Vagina (tissue), 2 donors: Measurements from ENCODE around the gene RNU6-9. TPM values are rescaled to one million over a fixed set of nuclear protein-coding genes. Genes with fewer than 3 reads are reported as not detected.

Source experiments
- DNase-seq, 2 donors: peaks; one replicate each; pipeline ENCODE4 v3.0.0-alpha.2; 2017; ENCODE audit errors: extremely low spot score in 2 of 2
- H3K27ac ChIP-seq: fragments of 200-600 bp; sonication (generic); one replicate; pipeline ENCODE4 v1.5.1; 2019
- H3K27me3 ChIP-seq: fragments of 200-600 bp; sonication (generic); one replicate; pipeline ENCODE4 v1.5.1; 2019
- H3K36me3 ChIP-seq, 2 donors: fragments of 200-600 bp; sonication (generic); one replicate each; pipeline ENCODE4 v1.5.1; 2017 to 2019
- H3K4me1 ChIP-seq: fragments of 200-600 bp; sonication (generic); one replicate; pipeline ENCODE4 v1.5.1; 2019
- H3K4me3 ChIP-seq, 2 donors: fragments of 200-600 bp; sonication (generic); 1 replicate in 1 of 2; 2 replicates in 1 of 2; pipeline ENCODE4 v1.5.1; 2016 to 2019
- H3K9me3 ChIP-seq: fragments of 200-600 bp; sonication (generic); one replicate; pipeline ENCODE4 v1.5.1; 2019
- POLR2A ChIP-seq, 2 donors: fragments of 450-650 bp; IDR thresholded peaks; one replicate each; pipeline ENCODE4 v1.6.1; 2017; ENCODE audit warnings: antibody characterized with exemption in 2 of 2, mild to moderate bottlenecking in 2 of 2, moderate library complexity in 2 of 2
- POLR2AphosphoS5 ChIP-seq, 2 donors: sonication (generic); formaldehyde crosslinking; IDR thresholded peaks; one replicate each; pipeline ENCODE4 v1.9.0; 2017; ENCODE audit warnings: antibody characterized with exemption in 2 of 2, mild to moderate bottlenecking in 2 of 2, low read depth in 1 of 2; ENCODE audit not compliant: insufficient read depth in 1 of 2
- intact Hi-C: fragments of 100-400 bp; cut with DNase I; formaldehyde crosslinking; loops from one replicate; pipeline ENCODE4 v1.15.1; 2023
- total RNA-seq: library from RNA; depleted of rRNA; stranded (reverse); fragments of >200 nt; gene quantifications from one replicate; pipeline ENCODE4 v1.2.3, GENCODE V29; 2016
- TF ChIP-seq, protein P1 (sequence below), 3 experiments: fragments of 450-650 bp in 2 of 3; fragments of 200-600 bp in 1 of 3; sonication (generic) in 1 of 3; IDR thresholded peaks; one replicate each; pipeline ENCODE4 v1.5.1; 2017 to 2019; ENCODE audit warnings: antibody characterized with exemption in 3 of 3, mild to moderate bottlenecking in 2 of 3, moderate library complexity in 2 of 3

RNU6-9 gene
- total RNA-seq, 1 donor from 2014 or later, result not detected

- H3K4me1 ChIP-seq, result peaks cover 10% of the 10 kb centered on the region
- TF ChIP-seq POLR2AphosphoS5 (IDR thresholded peaks at IDR 0.05; ENCODE audit: insufficient read depth in 1 of 2, low read depth in 1 of 2), result no peak
- TF ChIP-seq, protein P1, sequence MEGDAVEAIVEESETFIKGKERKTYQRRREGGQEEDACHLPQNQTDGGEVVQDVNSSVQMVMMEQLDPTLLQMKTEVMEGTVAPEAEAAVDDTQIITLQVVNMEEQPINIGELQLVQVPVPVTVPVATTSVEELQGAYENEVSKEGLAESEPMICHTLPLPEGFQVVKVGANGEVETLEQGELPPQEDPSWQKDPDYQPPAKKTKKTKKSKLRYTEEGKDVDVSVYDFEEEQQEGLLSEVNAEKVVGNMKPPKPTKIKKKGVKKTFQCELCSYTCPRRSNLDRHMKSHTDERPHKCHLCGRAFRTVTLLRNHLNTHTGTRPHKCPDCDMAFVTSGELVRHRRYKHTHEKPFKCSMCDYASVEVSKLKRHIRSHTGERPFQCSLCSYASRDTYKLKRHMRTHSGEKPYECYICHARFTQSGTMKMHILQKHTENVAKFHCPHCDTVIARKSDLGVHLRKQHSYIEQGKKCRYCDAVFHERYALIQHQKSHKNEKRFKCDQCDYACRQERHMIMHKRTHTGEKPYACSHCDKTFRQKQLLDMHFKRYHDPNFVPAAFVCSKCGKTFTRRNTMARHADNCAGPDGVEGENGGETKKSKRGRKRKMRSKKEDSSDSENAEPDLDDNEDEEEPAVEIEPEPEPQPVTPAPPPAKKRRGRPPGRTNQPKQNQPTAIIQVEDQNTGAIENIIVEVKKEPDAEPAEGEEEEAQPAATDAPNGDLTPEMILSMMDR (IDR thresholded peaks at IDR 0.05), result no peak
- TF ChIP-seq POLR2A (IDR thresholded peaks at IDR 0.05), result no peak
- H3K9me3 ChIP-seq, result no peaks in the 10 kb centered on the region
- H3K4me3 ChIP-seq, result no peak overlapping the region
- no peaks in the 10 kb centered on the region for H3K27me3 ChIP-seq
- H3K36me3 ChIP-seq, result peaks cover 0 to 23% of the 10 kb centered on the region in 2 donors
- no peak overlapping the region for H3K27ac ChIP-seq
- intact Hi-C loops, result no loop called here
- DNase-seq, result no peak
Observed at GRCh38 chr19:900302-901111, 7.2 kb downstream of the RNU6-9 start.

DNA sequence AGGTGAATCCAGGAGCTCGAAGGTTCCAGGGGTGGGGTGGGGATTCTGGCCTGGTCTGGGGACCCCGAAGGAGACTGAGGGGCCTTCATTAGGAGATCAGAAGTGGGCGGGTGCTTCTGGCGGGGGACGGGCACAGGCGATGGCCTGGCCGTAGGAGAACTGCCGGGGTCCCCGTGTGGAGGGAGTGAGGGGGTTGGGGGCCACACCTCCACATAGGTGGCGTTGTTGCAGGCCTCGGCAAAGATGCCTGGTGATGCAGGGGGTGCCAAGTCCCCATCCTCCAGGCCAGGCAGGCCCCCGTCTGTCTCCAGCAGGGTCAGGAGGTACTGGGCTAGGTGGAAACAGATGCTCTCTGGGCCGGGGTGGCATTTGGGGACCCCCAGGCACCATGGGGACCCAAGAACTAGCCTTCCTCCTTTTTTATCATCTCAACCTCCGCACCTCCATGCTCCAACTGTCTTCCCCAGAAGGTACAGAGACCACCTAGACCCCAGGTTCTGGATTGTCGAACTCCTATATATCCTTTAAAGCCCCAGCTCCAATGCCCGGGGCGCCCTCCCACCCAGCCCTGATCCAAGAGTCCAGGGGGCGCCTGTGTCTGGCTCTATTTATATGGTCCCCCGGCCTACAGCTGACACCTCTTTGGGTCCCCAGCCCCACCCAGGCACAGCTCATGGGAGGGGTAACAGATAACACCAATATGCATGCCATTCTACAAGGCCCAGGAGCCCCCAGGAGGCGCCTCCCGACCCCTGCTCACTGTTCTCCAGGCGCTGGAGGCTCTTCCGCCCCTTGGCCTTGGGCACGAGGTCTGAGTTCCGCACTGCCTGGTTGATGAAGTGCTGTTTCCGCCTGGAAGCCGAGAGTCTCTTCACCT lies 8.2 kb downstream of the RNU6-9 start:
- H3K27me3 ChIP-seq, result no peaks in the 10 kb centered on the region
- TF ChIP-seq, protein P1 (IDR thresholded peaks at IDR 0.05), result no peak
- TF ChIP-seq POLR2A (IDR thresholded peaks at IDR 0.05), result no peak
- no peak for TF ChIP-seq POLR2AphosphoS5 (IDR thresholded peaks at IDR 0.05; ENCODE audit: insufficient read depth in 1 of 2, low read depth in 1 of 2)
- no peak overlapping the region for H3K4me3 ChIP-seq
- no peak for DNase-seq
- intact Hi-C loops, result no loop called here
- H3K4me1 ChIP-seq, result peaks cover 10% of the 10 kb centered on the region
- H3K36me3 ChIP-seq, result peaks cover 0 to 23% of the 10 kb centered on the region in 2 donors
- H3K27ac ChIP-seq, result no peak overlapping the region
- no peaks in the 10 kb centered on the region for H3K9me3 ChIP-seq

- TF ChIP-seq POLR2A (IDR thresholded peaks at IDR 0.05), result no peak
- no peak for TF ChIP-seq POLR2AphosphoS5 (IDR thresholded peaks at IDR 0.05; ENCODE audit: insufficient read depth in 1 of 2, low read depth in 1 of 2)
- TF ChIP-seq, protein P1 (IDR thresholded peaks at IDR 0.05), result no peak
- H3K4me1 ChIP-seq, result peaks cover 10% of the 10 kb centered on the region
- no peak for DNase-seq
- no peak overlapping the region for H3K4me3 ChIP-seq
- no peaks in the 10 kb centered on the region for H3K9me3 ChIP-seq
- no peak overlapping the region for H3K27ac ChIP-seq
- intact Hi-C loops, result no loop called here
- H3K36me3 ChIP-seq, result peaks cover 0 to 21% of the 10 kb centered on the region in 2 donors
- no peaks in the 10 kb centered on the region for H3K27me3 ChIP-seq
Observed at GRCh38 chr19:902093-902370, 8.7 kb downstream of the RNU6-9 start.

DNA sequence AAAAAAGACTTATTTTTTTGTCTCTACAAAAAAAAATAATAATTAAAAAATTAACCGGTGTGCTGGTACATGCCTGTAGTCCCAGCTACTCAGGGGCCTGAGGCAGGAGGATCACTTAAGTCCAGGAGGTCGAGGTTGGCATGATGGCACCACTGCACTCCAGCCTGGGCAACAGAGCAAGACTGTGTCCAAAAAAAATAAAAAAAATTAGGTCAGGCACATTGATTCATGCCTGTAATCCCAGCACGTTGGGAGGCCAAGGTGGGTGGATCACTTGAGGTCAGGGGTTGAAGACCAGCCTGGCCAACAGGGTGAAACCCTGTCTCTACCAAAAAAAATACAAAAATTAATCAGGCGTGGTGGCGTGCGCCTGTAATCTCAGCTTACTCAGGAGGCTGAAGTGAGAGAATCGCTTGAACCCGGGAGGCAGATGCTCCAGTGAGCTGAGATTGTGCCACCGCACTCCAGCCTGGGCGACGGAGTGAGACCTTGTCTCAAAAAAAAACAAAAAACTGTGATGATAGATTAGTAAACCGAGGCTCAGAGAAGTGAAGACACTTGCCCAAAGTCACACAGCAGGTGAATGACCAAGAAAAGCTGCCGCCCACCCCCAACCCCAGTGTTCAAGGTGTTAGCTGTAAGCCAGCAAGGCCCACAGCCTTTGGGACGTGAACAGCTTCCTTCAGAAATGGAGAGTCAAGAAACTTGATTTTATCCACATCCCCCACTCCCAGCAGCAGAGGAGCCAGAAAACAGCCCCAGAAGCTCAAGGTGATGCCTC lies 9.4 kb downstream of the RNU6-9 start:
- H3K27ac ChIP-seq, result no peak overlapping the region
- intact Hi-C loops, result no loop called here
- no peak overlapping the region for H3K4me3 ChIP-seq

More for the DNA sequence above, 9.4 kb downstream of the RNU6-9 start:
- DNase-seq, result no peak
- peaks cover 10% of the 10 kb centered on the region for H3K4me1 ChIP-seq
- no peaks in the 10 kb centered on the region for H3K27me3 ChIP-seq
- peaks cover 0 to 17% of the 10 kb centered on the region in 2 donors for H3K36me3 ChIP-seq
- no peaks in the 10 kb centered on the region for H3K9me3 ChIP-seq
- TF ChIP-seq, protein P1 (IDR thresholded peaks at IDR 0.05), result no peak
- no peak for TF ChIP-seq POLR2A (IDR thresholded peaks at IDR 0.05)
- TF ChIP-seq POLR2AphosphoS5 (IDR thresholded peaks at IDR 0.05; ENCODE audit: insufficient read depth in 1 of 2, low read depth in 1 of 2), result no peak
